Parathyroid adenoma (tissue), 2 donors: Measurements from ENCODE around the gene HLA-F.

Experiments
- H2AFZ ChIP-seq: fragments of 300-600 bp; sonication (generic); one replicate; pipeline ENCODE4 v1.7.0; 2017; ENCODE audit warnings: antibody characterized with exemption, mild to moderate bottlenecking
- H3K27ac ChIP-seq: fragments of 300-600 bp; sonication (generic); one replicate; pipeline ENCODE4 v1.7.0; 2017
- H3K27me3 ChIP-seq: fragments of 300-600 bp; sonication (generic); one replicate; pipeline ENCODE4 v1.7.0; 2017; ENCODE audit warnings: low read length; ENCODE audit not compliant: control insufficient read depth, insufficient read depth
- H3K36me3 ChIP-seq: fragments of 300-600 bp; sonication (generic); one replicate; pipeline ENCODE4 v1.7.0; 2017; ENCODE audit warnings: low read length; ENCODE audit not compliant: control insufficient read depth, insufficient read depth
- H3K4me1 ChIP-seq: fragments of 300-600 bp; sonication (generic); one replicate; pipeline ENCODE4 v1.7.0; 2017; ENCODE audit warnings: control low read depth
- H3K4me2 ChIP-seq: fragments of 300-600 bp; sonication (generic); one replicate; pipeline ENCODE4 v1.7.0; 2017; ENCODE audit warnings: low read length
- H3K4me3 ChIP-seq: fragments of 300-600 bp; sonication (generic); one replicate; pipeline ENCODE4 v1.7.0; 2017; ENCODE audit warnings: low read depth, low read length
- H3K79me2 ChIP-seq: fragments of 300-600 bp; sonication (generic); one replicate; pipeline ENCODE4 v1.7.0; 2017; ENCODE audit warnings: control low read depth
- H3K9ac ChIP-seq: fragments of 300-600 bp; sonication (generic); one replicate; pipeline ENCODE4 v1.7.0; 2017; ENCODE audit warnings: mild to moderate bottlenecking
- H3K9me3 ChIP-seq: fragments of 300-600 bp; sonication (generic); one replicate; pipeline ENCODE4 v1.7.0; 2017; ENCODE audit warnings: low read length; ENCODE audit not compliant: control insufficient read depth
- TF ChIP-seq, protein P1 (sequence below): fragments of 300-600 bp; sonication (generic); IDR thresholded peaks from one replicate; pipeline ENCODE4 v1.7.0; 2017; ENCODE audit warnings: antibody characterized with exemption, mild to moderate bottlenecking
- donor health status: primary hyperparathyroidism.

HLA-F gene

GRCh38 chr6:29720863-29721262, 2.4 kb upstream of the HLA-F start:
- no peaks in the 10 kb centered on the region for H3K9me3 ChIP-seq
- H3K79me2 ChIP-seq, result no peaks in the 10 kb centered on the region
- no peaks in the 10 kb centered on the region for H3K36me3 ChIP-seq
- no peak overlapping the region for H3K9ac ChIP-seq
- H2AFZ ChIP-seq, result no peak overlapping the region
- TF ChIP-seq, protein P1, sequence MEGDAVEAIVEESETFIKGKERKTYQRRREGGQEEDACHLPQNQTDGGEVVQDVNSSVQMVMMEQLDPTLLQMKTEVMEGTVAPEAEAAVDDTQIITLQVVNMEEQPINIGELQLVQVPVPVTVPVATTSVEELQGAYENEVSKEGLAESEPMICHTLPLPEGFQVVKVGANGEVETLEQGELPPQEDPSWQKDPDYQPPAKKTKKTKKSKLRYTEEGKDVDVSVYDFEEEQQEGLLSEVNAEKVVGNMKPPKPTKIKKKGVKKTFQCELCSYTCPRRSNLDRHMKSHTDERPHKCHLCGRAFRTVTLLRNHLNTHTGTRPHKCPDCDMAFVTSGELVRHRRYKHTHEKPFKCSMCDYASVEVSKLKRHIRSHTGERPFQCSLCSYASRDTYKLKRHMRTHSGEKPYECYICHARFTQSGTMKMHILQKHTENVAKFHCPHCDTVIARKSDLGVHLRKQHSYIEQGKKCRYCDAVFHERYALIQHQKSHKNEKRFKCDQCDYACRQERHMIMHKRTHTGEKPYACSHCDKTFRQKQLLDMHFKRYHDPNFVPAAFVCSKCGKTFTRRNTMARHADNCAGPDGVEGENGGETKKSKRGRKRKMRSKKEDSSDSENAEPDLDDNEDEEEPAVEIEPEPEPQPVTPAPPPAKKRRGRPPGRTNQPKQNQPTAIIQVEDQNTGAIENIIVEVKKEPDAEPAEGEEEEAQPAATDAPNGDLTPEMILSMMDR, result no peak
- H3K4me1 ChIP-seq, result peaks cover 2% of the 10 kb centered on the region
- H3K4me3 ChIP-seq, result no peak overlapping the region
- no peak overlapping the region for H3K27ac ChIP-seq
- no peaks in the 10 kb centered on the region for H3K27me3 ChIP-seq
- H3K4me2 ChIP-seq, result no peak overlapping the region

- no peaks in the 10 kb centered on the region for H3K9me3 ChIP-seq
- peak overlapping the region; percentile 80 for H3K27ac ChIP-seq
- H3K4me3 ChIP-seq, result peak overlapping the region; percentile 99
- H3K9ac ChIP-seq, result peak overlapping the region; percentile 17
- peak overlapping the region; percentile 100 for H2AFZ ChIP-seq
- TF ChIP-seq, protein P1, result no peak
- no peaks in the 10 kb centered on the region for H3K79me2 ChIP-seq
- peak overlapping the region; percentile 96 for H3K4me2 ChIP-seq
- H3K36me3 ChIP-seq, result no peaks in the 10 kb centered on the region
- H3K27me3 ChIP-seq, result no peaks in the 10 kb centered on the region
- H3K4me1 ChIP-seq, result peaks cover 2% of the 10 kb centered on the region
Observed at GRCh38 chr6:29723666-29724588, 693 bp downstream of the HLA-F start.

DNA sequence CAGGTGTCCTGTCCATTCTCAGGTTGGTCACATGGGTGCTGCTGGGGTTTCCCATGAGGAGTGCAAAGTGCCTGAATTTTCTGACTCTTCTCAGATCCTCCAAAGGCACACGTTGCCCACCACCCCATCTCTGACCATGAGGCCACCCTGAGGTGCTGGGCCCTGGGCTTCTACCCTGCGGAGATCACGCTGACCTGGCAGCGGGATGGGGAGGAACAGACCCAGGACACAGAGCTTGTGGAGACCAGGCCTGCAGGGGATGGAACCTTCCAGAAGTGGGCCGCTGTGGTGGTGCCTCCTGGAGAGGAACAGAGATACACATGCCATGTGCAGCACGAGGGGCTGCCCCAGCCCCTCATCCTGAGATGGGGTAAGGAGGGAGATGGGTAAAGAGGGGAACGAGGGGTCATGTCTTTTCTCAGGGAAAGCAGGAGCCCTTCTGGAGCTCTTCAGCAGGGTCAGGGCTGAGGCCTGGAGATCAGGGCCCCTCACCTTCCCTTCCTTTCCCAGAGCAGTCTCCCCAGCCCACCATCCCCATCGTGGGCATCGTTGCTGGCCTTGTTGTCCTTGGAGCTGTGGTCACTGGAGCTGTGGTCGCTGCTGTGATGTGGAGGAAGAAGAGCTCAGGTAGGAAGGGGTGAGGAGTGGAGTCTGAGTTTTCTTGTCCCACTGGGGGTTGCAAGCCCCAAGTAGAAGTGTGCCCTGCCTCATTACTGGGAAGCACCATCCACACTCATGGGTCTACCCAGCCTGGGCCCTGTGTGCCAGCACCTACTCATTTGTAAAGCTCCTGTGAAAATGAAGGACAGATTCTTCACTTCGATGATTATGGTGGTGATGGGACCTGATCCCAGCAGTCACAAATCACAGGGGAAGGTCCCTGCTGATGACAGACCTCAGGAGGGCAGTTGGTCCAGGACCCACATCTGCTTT, 2.0 kb downstream of the HLA-F start:
- TF ChIP-seq, protein P1, result no peak
- peak overlapping the region; percentile 13 for H3K4me2 ChIP-seq
- H3K9ac ChIP-seq, result no peak overlapping the region
- no peak overlapping the region for H2AFZ ChIP-seq
- peak overlapping the region; percentile 5 for H3K4me3 ChIP-seq
- no peaks in the 10 kb centered on the region for H3K9me3 ChIP-seq
- H3K27me3 ChIP-seq, result no peaks in the 10 kb centered on the region
- H3K79me2 ChIP-seq, result no peaks in the 10 kb centered on the region
- H3K36me3 ChIP-seq, result no peaks in the 10 kb centered on the region
- H3K27ac ChIP-seq, result no peak overlapping the region
- peaks cover 2% of the 10 kb centered on the region for H3K4me1 ChIP-seq

- H3K4me1 ChIP-seq, result peaks cover 2% of the 10 kb centered on the region
- H3K27ac ChIP-seq, result no peak overlapping the region
- TF ChIP-seq, protein P1, result no peak
- no peaks in the 10 kb centered on the region for H3K36me3 ChIP-seq
- no peaks in the 10 kb centered on the region for H3K27me3 ChIP-seq
- H3K9me3 ChIP-seq, result no peaks in the 10 kb centered on the region
- H2AFZ ChIP-seq, result no peak overlapping the region
- H3K79me2 ChIP-seq, result no peaks in the 10 kb centered on the region
- H3K4me3 ChIP-seq, result peak overlapping the region; percentile 5
- no peak overlapping the region for H3K9ac ChIP-seq
- H3K4me2 ChIP-seq, result no peak overlapping the region
Observed at GRCh38 chr6:29726001-29726400, 2.8 kb downstream of the HLA-F start.
